Measurements from ENCODE around the gene TBKBP1.

Gene TBKBP1

DNA sequence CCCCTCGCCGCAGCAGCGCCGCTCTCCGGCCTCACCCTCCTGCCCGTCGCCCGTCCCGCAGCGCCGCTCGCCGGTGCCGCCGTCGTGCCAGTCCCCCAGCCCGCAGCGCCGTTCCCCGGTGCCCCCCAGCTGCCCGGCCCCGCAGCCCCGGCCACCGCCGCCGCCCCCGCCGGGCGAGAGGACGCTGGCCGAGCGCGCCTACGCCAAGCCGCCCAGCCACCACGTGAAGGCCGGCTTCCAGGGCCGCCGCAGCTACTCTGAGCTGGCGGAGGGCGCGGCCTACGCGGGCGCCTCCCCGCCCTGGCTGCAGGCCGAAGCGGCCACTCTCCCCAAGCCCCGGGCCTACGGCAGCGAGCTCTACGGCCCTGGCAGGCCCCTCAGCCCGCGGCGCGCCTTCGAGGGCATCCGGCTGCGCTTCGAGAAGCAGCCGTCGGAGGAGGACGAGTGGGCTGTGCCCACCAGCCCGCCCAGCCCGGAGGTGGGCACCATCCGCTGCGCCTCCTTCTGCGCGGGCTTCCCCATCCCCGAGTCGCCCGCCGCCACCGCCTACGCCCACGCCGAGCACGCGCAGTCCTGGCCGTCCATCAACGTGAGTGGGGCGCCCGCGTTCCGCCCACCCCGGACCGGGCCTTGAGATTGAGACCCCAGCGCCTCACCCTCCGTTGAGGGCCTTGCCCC, 15.0 kb downstream of the TBKBP1 start:
- TF ChIP-seq, protein P1, sequence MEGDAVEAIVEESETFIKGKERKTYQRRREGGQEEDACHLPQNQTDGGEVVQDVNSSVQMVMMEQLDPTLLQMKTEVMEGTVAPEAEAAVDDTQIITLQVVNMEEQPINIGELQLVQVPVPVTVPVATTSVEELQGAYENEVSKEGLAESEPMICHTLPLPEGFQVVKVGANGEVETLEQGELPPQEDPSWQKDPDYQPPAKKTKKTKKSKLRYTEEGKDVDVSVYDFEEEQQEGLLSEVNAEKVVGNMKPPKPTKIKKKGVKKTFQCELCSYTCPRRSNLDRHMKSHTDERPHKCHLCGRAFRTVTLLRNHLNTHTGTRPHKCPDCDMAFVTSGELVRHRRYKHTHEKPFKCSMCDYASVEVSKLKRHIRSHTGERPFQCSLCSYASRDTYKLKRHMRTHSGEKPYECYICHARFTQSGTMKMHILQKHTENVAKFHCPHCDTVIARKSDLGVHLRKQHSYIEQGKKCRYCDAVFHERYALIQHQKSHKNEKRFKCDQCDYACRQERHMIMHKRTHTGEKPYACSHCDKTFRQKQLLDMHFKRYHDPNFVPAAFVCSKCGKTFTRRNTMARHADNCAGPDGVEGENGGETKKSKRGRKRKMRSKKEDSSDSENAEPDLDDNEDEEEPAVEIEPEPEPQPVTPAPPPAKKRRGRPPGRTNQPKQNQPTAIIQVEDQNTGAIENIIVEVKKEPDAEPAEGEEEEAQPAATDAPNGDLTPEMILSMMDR (IDR thresholded peaks at IDR 0.05), result no peak

DNA sequence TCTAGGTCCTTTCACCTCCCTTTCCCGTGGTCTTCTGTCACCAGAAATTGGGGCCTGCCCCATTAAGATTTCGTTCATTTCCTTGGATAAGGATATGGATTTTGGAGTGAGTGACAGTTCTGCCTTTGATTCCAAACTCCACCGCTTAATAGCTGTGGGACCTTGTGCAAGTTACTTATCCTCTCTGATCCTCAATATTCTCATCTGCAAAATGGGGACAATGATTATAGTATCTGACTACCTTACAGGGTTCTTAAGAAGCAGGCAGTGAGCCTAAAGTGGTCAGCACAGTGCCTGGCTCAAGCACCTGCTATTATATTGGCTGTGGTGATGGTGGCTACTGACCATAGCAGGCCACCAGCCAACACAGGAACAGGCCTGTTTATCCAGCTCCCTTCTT, 15.6 kb downstream of the TBKBP1 start:
- TF ChIP-seq, protein P1 (IDR thresholded peaks at IDR 0.05), result no peak

DNA sequence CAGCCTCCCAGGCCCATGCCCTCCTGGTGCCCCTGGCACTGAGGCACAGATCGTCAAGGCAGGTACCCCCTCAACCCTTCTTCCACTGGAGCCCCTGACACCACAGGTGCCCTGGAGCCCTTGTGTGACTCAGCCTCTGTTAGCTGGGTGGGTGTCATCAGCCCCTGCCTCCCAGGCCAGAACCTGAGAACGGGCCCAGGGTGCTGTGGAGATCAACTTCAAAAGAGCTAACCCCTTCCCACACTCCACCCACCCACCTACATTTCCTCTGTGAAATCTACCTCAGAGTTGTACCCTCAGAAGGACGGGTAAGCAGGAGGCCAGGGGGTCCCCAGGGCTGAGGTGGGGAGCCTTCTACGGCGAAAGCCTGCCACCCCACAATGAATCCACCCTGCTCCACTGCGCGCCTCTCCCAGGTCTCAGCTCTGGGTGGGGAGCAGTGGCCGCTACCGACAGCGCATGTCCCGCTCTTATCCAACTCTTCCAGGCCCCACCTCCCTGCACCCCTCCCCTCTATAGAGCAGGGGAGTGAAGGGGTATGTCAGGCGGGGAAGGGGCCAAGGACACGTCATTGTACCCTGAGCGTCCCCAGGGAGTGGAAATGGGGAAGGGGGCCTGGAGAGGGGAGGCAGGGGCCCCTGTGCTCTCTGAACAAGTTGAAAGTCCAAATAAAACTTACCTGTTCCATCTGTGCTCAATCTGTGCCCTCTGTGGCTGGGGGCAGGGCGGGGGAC, 17.6 kb downstream of the TBKBP1 start:
- TF ChIP-seq, protein P1 (IDR thresholded peaks at IDR 0.05), result no peak

DNA sequence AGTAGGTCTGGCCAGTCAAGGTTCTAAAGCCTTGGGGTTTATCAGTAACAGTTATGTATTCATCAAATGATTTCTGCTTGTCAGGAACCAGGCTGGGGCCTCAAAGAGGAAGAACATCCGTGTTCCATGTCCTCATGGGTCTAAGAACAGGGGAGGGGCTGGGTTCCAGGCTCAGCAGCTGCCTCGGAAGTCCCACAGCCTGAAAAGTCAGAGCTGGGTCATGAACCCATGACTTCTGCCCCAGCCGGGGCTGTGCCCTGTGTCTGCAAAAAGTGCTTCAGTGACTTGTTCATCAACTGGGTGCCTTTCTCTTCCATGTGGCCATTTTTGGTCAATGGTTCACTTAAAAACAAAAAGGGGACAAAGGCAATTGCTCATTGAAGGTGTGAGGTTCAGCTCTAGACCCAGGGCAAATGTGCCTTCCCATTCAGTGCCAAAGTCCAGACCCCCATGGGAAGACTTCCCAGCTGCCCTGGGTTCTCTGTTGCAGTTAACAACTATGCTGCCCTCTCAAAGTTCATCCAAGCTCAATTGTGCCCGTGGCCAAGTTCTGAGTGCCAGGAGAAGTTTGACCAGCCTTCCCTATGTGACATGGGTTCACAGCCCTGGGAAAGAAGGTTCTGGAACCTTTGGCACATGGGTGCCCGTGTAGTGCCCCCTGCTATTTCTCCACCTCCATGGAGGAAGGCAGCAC, 18.5 kb downstream of the TBKBP1 start:
- TF ChIP-seq, protein P1 (IDR thresholded peaks at IDR 0.05), result no peak

DNA sequence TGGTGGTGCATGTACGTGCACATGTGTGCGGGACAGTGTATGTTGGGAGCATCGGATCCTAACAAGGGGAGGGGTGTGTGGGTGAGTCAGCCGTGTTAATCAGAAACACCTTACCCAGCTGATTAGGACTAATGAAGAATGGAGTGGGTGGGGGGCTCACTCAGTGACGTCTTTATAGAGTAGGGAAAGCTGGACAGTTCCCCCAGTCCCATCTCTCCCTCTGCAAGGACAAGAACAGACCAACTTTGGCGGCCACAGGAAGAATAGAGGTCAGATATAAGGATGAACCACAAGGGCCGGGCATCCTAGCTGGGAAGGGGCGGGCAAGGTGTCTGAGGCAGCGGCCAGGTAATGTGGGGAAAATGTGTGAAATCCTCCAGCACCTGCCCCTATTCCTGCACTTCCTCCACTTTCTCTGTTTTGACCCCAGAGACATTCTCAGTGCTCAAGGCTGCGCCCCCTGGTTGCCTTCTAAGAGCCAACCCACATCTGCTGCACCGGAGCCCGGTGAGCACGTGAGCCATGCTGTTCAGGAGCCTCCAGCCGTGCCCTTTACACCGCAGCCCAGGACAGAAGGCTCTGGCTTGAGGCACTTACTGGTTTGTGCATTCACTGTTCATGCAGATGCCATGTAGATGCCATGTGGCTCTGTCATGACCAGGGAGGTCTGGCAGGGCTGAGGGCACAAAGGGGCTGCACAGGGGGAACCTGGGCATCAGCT, 20.2 kb downstream of the TBKBP1 start:
- TF ChIP-seq, protein P1 (IDR thresholded peaks at IDR 0.05), result no peak

DNA sequence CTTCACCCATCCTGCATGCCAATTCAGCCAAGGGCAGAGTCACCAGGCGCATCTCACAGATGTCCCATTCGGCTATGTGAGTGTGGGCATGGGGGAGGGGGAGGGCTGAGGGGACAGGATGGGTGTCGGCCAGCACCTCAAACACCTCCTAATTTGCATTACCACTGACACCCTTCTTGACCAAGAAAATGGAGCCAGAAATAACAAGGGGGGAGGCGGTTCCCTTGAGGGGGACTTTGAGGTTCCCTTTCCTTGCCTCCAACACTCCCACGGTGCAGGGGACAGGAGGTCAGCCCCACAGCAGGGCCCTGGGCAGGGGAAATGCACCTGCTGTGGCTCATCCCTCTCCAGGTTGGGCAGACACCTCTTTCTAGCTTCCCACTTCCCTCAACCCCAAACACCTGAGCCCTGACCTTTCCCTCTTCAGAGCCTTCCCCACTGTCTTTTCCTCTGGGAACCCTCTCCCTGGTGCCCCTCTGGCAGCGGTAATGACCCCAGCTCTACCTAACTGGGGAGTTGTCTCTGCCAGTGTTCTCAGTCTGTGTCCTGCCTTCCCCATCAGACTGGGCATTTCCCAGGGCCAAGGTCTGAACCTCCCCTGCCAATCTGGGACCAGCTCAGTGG, 20.9 kb downstream of the TBKBP1 start:
- TF ChIP-seq, protein P1 (IDR thresholded peaks at IDR 0.05), result no peak

Measured in LNCAP (cell line).